ES-I3 (cell line): ENCODE results near the gene SLC30A7.

Experiments
- H3K36me3 ChIP-seq: 2 replicates; pipeline ENCODE4 v1.6.1; 2013; ENCODE audit warnings: mild to moderate bottlenecking, low read length, control low read depth, moderate library complexity; ENCODE audit not compliant: insufficient read depth
- H3K4me1 ChIP-seq: 2 replicates; pipeline ENCODE4 v1.6.1; 2013; ENCODE audit warnings: mild to moderate bottlenecking, control low read depth, low read length; ENCODE audit not compliant: insufficient read depth
- H3K9ac ChIP-seq: 2 replicates; pipeline ENCODE4 v1.6.1; 2013; ENCODE audit warnings: low read depth, mild to moderate bottlenecking, low read length, moderate library complexity
- H3K9me3 ChIP-seq: 2 replicates; pipeline ENCODE4 v1.6.1; 2013; ENCODE audit warnings: mild to moderate bottlenecking, low read length, moderate library complexity; ENCODE audit not compliant: control insufficient read depth, insufficient read depth

The SLC30A7 gene

DNA sequence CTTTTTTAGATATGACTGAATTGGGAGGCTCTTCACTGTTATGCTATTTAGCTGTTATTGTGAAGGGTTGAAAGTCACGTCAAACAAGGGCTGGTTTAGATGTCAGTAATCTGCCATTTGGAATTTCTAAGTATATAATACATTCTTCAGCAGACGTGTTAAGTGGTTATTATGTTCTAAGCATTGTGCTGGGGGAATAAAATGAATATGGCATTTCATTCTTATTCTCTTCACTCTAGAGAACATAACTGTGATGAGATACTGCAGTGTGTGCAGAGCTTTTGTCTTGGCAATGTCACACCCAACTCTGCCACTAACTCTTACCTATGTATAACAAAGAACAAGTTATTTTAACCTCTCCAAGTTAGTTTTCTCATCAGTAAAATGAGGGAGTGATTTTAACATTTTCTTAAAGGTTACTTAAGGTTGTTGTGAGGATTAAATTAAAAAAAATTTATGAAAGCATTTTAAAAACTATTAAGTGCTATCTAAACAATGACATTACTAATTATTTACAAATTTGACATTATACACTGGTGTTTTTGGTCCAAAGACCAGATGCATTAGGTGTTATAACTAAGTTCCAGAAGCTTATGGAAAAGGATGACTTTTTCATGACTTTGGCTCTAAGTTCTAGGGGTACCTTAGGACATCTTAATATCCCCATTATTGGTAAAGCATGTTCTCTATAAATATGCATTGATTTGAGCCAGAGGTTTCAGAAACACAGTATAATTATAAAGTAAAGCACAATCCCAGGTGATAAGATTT, 58.3 kb downstream of the SLC30A7 start:
- peaks cover 5% of the 10 kb centered on the region for H3K36me3 ChIP-seq
- no peaks in the 10 kb centered on the region for H3K9me3 ChIP-seq
- peaks cover 40% of the 10 kb centered on the region for H3K4me1 ChIP-seq

DNA sequence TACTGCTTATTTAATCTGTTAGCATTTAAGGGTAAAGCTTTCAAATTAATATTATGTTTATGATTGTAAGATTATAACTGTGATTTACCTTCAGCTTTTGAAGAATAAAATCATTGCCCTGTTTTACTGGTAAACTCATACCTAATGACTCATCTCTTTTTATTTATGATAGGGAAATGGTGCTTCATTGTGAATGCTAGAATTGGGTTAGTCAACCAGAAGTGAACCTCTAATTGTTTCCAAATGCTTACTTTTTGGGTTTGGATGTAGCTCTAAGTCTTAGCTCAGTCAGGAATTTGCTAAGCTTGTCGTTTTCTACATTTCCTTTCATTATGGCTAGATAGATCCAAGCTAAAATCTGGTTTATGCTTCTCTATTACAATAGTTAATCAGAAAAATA, 59.4 kb downstream of the SLC30A7 start:
- peaks cover 33% of the 10 kb centered on the region for H3K4me1 ChIP-seq
- H3K36me3 ChIP-seq, result peaks cover 5% of the 10 kb centered on the region
- no peak overlapping the region for H3K9ac ChIP-seq
- H3K9me3 ChIP-seq, result no peaks in the 10 kb centered on the region

More for the DNA sequence above, 58.3 kb downstream of the SLC30A7 start:
- no peak overlapping the region for H3K9ac ChIP-seq

DNA sequence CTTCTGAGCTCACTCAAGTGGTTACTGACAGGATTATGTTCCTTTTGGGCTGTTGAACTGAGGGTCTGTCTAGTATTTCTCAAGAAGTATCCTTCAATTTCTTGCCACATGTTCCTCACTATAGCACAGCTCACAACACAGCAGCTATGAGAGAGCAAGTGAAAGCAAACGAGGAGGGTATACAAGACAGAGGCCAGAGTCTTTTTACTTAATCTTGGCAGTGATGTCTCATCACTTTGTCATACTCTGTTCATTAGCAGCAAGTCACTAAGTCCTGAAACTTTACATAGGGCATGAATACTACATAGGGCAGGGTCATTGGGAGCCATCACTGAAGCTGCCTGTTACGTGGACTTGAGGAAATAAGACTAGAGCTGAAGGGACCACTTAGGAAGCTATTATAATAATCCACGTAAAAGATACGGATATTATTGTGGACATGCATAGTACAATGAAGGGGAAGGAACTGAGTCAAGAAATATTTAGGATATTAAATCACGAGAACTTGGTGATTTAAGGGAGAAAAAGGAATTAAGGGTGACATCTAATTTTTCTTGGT, 63.7 kb downstream of the SLC30A7 start:
- H3K4me1 ChIP-seq, result 0 out of 2 replicates have a peak, but pooled peaks cover 5% of the 10 kb centered on the region
- H3K36me3 ChIP-seq, result no peaks in the 10 kb centered on the region; the same call in 1 of the 2 replicates
- H3K9ac ChIP-seq, result no peak overlapping the region
- H3K9me3 ChIP-seq, result no peaks in the 10 kb centered on the region

DNA sequence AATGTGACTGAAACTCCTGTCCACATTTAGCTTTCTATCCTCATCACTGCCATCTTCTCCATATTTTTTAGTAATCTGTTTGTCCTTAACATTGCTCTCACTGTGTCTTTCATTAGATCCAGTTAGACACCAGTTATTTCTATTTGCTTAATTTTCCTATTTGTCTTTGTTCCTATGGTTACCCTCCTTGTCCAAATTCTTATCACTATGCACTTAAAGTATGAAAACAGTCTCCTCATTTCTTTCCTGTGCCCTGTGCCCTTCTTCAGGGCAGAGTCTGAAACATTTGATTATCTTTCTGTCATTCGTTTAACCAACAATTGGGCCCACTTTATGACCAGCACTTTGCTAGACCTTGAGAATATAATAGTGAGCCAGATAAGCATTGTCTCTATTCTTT, 64.2 kb downstream of the SLC30A7 start:
- H3K36me3 ChIP-seq, result no peaks in the 10 kb centered on the region; the same call in 1 of the 2 replicates
- H3K9me3 ChIP-seq, result no peaks in the 10 kb centered on the region
- H3K9ac ChIP-seq, result no peak overlapping the region
- 0 out of 2 replicates have a peak, but pooled peaks cover 4% of the 10 kb centered on the region for H3K4me1 ChIP-seq

DNA sequence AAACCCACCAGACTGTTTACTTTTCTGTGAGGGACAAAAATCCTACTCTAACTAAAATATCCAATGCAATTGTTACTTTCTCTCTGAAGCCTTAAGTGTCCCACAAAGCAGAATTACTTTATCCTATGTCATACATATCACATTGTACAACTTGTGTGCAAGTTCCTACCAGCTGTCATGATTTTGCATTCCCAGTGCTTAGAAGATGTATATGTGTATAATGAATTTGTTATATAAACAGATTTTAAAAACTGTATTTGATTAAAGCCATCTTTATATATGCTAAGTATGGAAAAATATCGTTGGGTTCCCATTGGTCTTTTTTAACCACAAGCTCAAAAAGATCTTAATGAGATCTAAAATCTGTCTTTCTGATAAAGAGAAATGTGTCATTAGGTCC, 72.7 kb downstream of the SLC30A7 start:
- Histone ChIP-seq H3K9me3 (no peaks in the 10 kb centered on the region), H3K4me1 (peaks cover 10% of the 10 kb centered on the region; the same call in 1 of the 2 replicates), H3K9ac (no peak overlapping the region), H3K36me3 (no peaks in the 10 kb centered on the region; the same call in 1 of the 2 replicates)

DNA sequence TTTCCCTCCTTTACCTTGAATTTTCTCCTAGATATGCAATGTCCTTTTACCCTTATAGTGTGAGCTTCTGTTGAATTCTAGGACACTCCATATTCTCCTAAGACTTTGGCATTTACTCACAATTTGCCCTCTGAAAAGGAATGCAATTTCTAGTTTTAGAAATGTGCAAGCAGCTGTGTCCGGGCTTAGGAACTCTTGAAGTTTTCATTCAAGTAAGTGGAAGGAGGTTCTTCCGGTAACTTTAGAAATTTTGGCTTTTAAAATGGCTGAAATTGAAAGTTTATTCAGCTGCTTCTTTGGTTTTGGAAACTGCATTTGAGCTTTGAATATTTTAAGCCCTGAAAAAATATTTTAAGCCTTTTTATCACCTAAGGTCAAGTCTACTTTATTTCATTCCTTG, 73.4 kb downstream of the SLC30A7 start:
- Histone ChIP-seq H3K4me1 (peaks cover 10% of the 10 kb centered on the region; the same call in 1 of the 2 replicates), H3K36me3 (no peaks in the 10 kb centered on the region; the same call in 1 of the 2 replicates), H3K9me3 (no peaks in the 10 kb centered on the region), H3K9ac (no peak overlapping the region)

DNA sequence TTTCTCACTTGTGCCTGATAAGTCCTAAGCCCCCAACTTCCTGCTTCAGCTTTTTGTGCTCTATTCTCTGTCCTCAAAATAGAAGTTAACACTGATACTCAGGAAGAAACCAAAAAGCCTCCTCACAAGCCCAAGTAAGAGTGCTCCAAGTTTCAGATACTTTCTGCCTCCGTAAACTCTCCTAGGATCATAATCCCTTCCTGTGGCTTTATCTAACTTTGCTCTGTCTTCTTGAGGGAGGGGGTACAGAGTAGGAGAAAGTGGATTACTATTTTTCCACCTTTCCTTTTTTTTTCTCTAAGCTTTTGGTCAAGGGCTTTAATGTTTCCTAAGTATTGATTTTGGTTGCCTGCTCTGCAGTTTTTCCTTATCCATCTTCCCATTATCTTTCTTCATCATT, 75.1 kb downstream of the SLC30A7 start:
- Histone ChIP-seq H3K36me3 (peaks cover 3% of the 10 kb centered on the region; the same call in 1 of the 2 replicates), H3K9ac (no peak overlapping the region), H3K9me3 (no peaks in the 10 kb centered on the region), H3K4me1 (peaks cover 10% of the 10 kb centered on the region; the same call in 1 of the 2 replicates)

DNA sequence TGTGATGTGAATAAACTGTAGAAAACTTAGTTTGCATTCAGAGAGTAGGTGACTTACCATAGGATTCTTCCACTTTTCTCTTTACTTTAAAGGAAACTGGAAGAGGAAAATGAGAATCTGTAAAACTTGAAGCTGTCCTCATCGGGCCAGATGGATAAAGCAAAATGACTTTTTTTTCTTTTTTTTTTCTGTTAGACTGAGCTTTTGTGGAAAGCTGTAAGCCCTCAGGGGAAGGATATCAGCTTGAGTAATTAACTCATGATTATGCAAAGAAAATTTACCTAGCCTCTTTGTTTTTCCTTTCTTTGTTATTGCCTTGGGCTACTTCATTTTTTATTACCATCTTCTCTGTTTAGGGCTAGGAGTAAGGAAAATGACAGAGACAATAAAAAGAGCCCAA, 76.3 kb downstream of the SLC30A7 start:
- Histone ChIP-seq H3K36me3 (peaks cover 3% of the 10 kb centered on the region; the same call in 1 of the 2 replicates), H3K4me1 (peaks cover 10% of the 10 kb centered on the region; the same call in 1 of the 2 replicates), H3K9me3 (no peaks in the 10 kb centered on the region), H3K9ac (no peak overlapping the region)

DNA sequence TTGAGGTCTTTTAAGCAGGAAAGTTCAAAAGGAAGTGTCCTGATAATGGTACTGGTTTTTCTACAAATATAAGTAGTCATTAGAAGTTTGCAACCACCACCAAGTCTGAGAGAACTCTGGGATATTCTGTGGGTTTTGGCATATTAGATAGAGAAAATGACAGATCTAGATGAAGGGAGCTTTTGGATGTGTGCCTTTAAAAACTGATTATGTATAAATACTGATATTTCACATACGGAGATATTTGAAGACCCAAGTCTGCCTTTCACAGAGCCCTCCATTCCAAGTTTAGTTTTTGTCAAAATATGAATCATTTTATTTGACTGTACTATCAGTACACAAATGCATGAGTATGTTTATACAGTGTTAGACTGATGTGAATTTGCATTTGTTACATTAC, 81.0 kb downstream of the SLC30A7 start:
- Histone ChIP-seq H3K9me3 (no peaks in the 10 kb centered on the region), H3K36me3 (peaks cover 3% of the 10 kb centered on the region; the same call in 1 of the 2 replicates), H3K4me1 (peaks cover 6% of the 10 kb centered on the region; the same call in 1 of the 2 replicates), H3K9ac (no peak overlapping the region)

DNA sequence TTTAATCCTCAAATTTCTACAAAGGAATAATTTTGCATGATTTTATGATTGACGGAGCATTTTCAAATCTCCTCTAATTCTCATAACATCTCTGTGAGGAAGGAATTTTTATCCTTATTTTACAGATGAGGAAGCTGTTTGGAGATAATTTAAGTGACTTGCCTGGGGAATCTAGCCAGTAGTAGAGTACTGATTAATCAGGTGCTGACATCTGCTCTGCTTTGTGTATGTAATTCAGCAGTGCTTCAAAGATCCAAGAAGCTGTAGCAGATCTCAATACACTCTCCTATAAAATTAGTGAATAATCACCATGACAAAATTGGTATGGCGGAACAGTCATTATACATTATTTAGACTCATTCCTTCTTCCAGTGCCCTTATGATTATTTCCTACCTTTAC, 83.7 kb downstream of the SLC30A7 start:
- Histone ChIP-seq H3K36me3 (peaks cover 3% of the 10 kb centered on the region; the same call in 1 of the 2 replicates), H3K4me1 (no peaks in the 10 kb centered on the region), H3K9ac (no peak overlapping the region), H3K9me3 (no peaks in the 10 kb centered on the region)

DNA sequence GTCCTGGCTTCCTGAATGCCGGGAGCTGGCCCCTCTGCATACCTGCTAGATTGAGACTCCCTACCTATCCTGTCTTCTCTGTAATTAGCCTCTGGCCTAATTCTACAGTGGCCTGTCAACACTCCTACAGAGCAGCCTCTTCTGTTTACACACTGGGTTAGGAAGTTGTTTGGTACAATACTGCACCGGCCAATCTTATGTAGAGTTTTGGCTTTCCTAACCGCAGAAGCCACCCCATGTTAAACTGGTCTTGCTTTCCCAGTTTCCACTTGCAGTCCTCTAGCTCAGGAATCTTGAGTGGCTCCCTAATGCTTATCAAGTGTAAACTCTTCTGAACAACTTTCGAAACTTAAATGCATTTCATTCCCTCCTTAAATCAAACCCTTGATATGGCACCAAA, 86.9 kb downstream of the SLC30A7 start:
- Histone ChIP-seq H3K9me3 (no peaks in the 10 kb centered on the region), H3K9ac (no peak overlapping the region), H3K36me3 (no peaks in the 10 kb centered on the region; the same call in 1 of the 2 replicates), H3K4me1 (no peaks in the 10 kb centered on the region)

DNA sequence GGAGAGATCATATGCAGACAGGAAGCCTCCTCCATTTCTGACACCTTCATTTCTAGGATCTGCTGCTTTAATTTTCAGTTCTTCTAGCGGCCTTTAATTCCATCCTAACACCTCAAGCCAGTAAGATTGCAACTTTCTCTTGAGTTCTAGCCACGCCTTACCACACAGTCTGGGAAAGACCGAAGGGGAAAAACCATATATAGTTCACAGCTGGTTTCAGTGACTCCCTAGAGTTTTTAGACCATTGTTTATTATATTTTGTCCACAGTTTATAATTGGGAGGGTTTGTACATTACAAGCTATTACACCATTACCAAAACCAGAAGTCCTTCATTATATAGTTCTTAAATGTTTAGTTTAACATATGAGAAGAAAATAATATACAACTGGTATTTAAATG, 92.2 kb downstream of the SLC30A7 start:
- H3K4me1 ChIP-seq, result no peaks in the 10 kb centered on the region
- no peak overlapping the region for H3K9ac ChIP-seq
- H3K36me3 ChIP-seq, result peaks cover 5% of the 10 kb centered on the region; the same call in 1 of the 2 replicates
- no peaks in the 10 kb centered on the region for H3K9me3 ChIP-seq

DNA sequence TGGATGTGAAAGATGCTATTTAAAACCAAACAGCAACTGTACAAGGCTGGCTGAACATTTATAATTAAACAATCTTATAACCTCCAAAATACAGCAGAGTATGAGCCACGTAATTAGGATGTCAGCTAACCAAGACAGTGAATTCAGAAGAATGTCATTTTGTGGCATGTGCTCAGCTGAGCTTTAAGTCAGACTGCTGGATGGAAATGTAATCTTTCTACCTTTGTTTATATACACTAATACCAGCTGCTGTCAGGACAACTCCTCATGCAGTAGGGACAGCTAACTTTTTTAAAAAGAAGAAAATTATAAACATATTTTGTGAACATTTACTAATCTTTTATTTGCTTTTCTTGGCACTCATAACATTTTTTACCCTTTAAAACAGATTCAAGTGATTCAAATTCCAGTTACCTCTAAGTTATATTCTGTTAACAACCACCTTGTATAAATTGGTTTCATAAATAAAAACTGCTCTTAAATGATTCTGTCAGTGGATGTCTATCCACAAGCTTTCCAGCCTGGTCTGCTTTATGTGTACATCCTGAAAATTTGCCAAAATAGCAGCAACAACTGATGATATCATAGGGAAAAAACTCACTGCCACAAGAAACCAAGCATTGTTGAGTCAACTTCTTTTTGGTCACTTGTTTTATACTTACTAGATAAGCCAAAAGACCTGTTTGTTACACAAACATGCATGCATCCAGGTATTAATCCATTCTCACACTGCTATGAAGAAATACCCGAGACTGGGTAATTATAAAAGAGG, 93.6 kb downstream of the SLC30A7 start:
- H3K36me3 ChIP-seq, result peaks cover 5% of the 10 kb centered on the region; the same call in 1 of the 2 replicates
- H3K9me3 ChIP-seq, result no peaks in the 10 kb centered on the region
- no peaks in the 10 kb centered on the region for H3K4me1 ChIP-seq
- no peak overlapping the region; the same call in 1 of the 2 replicates for H3K9ac ChIP-seq

DNA sequence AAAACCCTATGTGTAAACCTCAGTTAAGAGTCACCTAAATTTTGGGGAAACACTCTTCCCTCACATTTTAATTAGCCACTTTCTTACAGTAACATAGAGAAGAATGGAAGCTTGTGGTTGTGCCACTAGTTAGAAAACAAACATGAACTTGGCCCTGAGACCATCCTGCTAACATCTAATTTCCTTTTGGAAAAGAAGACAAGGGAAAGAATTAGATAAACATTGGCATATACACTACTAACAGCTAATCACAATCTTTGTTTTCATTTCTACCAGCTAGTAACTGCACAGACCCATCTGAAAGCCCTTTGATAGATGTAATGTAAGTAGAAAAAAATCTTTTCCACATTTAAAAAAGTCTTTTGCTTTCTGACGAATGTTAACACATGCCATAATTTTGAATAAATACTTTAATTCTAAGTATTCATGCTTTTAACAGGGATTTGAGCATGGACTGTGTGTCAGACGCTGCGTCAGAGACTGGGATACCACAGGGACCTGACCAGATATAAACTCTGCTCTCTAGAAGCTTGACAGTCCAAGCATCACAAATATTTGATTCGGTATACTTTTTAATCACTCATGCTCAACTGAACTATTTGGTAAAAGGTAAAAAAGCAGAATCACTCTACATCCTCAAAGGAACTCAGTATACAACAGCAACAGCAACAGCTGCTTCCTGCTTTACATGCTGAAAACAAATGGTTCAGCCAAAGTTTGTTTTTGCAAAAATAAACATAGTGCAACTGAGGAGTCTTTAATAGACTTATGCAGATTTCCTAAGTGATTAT, 99.5 kb downstream of the SLC30A7 start:
- H3K4me1 ChIP-seq, result no peaks in the 10 kb centered on the region
- no peaks in the 10 kb centered on the region; the same call in 1 of the 2 replicates for H3K36me3 ChIP-seq
- H3K9me3 ChIP-seq, result no peaks in the 10 kb centered on the region
- no peak overlapping the region for H3K9ac ChIP-seq
